WERI-Rb-1 (cell line): ENCODE results near the gene MCF2L2.
A peak's percentile ranks its signal among the peaks of the same experiment; 100 is the strongest.

Source experiments
- DNase-seq: peaks from one replicate; pipeline ENCODE4 v3.0.0-alpha.2; 2020
- H3K27ac ChIP-seq: fragments of 250-450 bp; sonication (Bioruptor Pico); 2 replicates; pipeline ENCODE4 v1.5.1; 2020; ENCODE audit warnings: mild to moderate bottlenecking, moderate library complexity
- H3K27me3 ChIP-seq: fragments of 250-450 bp; sonication (Bioruptor Pico); 2 replicates; pipeline ENCODE4 v1.5.1; 2021; ENCODE audit warnings: mild to moderate bottlenecking, low read depth, moderate library complexity; ENCODE audit not compliant: insufficient read depth, severe bottlenecking
- H3K36me3 ChIP-seq: fragments of 250-450 bp; sonication (Bioruptor Pico); 2 replicates; pipeline ENCODE4 v1.5.1; 2020; ENCODE audit warnings: mild to moderate bottlenecking, moderate library complexity
- H3K4me3 ChIP-seq: 2 replicates; pipeline ENCODE4 v1.5.1; 2011; ENCODE audit warnings: low read depth, mild to moderate bottlenecking, control low read depth, low read length
- H3K9me3 ChIP-seq: fragments of 250-450 bp; sonication (Bioruptor Pico); 2 replicates; pipeline ENCODE4 v1.5.1; 2021; ENCODE audit warnings: mild to moderate bottlenecking, moderate library complexity; ENCODE audit not compliant: severe bottlenecking
- CTCF ChIP-seq: IDR thresholded peaks from 2 replicates; pipeline ENCODE4 v1.5.1; 2011; ENCODE audit warnings: low read depth, mild to moderate bottlenecking, control low read depth, inconsistent platforms, low read length

Gene MCF2L2

GRCh38 chr3:183411216-183411922 is 17.1 kb downstream of the MCF2L2 start:
- Histone ChIP-seq H3K27ac (no peak overlapping the region), H3K36me3 (no peaks in the 10 kb centered on the region), H3K4me3 (no peak overlapping the region), H3K27me3 (no peaks in the 10 kb centered on the region), H3K9me3 (no peaks in the 10 kb centered on the region)
- no peak for TF ChIP-seq CTCF
- DNase-seq, result no peak

GRCh38 chr3:183410759-183411158 is 17.7 kb downstream of the MCF2L2 start:
- TF ChIP-seq CTCF, result no peak
- Histone ChIP-seq H3K27ac (no peak overlapping the region), H3K27me3 (no peaks in the 10 kb centered on the region), H3K36me3 (no peaks in the 10 kb centered on the region), H3K9me3 (no peaks in the 10 kb centered on the region), H3K4me3 (no peak overlapping the region)
- no peak for DNase-seq

- Histone ChIP-seq H3K4me3 (no peak overlapping the region), H3K9me3 (no peaks in the 10 kb centered on the region), H3K36me3 (no peaks in the 10 kb centered on the region), H3K27me3 (no peaks in the 10 kb centered on the region), H3K27ac (no peak overlapping the region)
- DNase-seq, result peak; percentile 19
- no peak for TF ChIP-seq CTCF
Observed at GRCh38 chr3:183410280-183410679, 18.1 kb downstream of the MCF2L2 start.

GRCh38 chr3:183409219-183409618 is 19.2 kb downstream of the MCF2L2 start:
- no peak overlapping the region for H3K27ac ChIP-seq
- no peak for TF ChIP-seq CTCF
- no peaks in the 10 kb centered on the region for H3K27me3 ChIP-seq
- no peak for DNase-seq
- H3K4me3 ChIP-seq, result no peak overlapping the region
- no peaks in the 10 kb centered on the region for H3K9me3 ChIP-seq
- no peaks in the 10 kb centered on the region for H3K36me3 ChIP-seq

- TF ChIP-seq CTCF, result no peak
- DNase-seq, result no peak
- Histone ChIP-seq H3K4me3 (no peak overlapping the region), H3K27me3 (no peaks in the 10 kb centered on the region), H3K36me3 (no peaks in the 10 kb centered on the region), H3K9me3 (no peaks in the 10 kb centered on the region), H3K27ac (no peak overlapping the region)
Observed at GRCh38 chr3:183401678-183402077, 26.7 kb downstream of the MCF2L2 start.

- no peaks in the 10 kb centered on the region for H3K9me3 ChIP-seq
- TF ChIP-seq CTCF, result peak; percentile 25; the same call in 1 of the 2 replicates
- no peaks in the 10 kb centered on the region for H3K27me3 ChIP-seq
Observed at GRCh38 chr3:183400352-183400751, 28.1 kb downstream of the MCF2L2 start.

More at GRCh38 chr3:183400352-183400751, 28.1 kb downstream of the MCF2L2 start:
- H3K36me3 ChIP-seq, result no peaks in the 10 kb centered on the region
- H3K27ac ChIP-seq, result peak overlapping the region; percentile 41
- H3K4me3 ChIP-seq, result peak overlapping the region; percentile 41
- DNase-seq, result peak; percentile 90
